OCI-M1 (cell line): Measurements from ENCODE around the gene HOXA11.

ENCODE experiments used
- DNase-seq: peaks from one replicate; lab custom pipeline; 2025; lab: John Stamatoyannopoulos, UW

Gene HOXA11

GRCh38 chr7:27192546-27193334 is 7.7 kb upstream of the HOXA11 start:
- no peak for DNase-seq

GRCh38 chr7:27191833-27192545 is 7.0 kb upstream of the HOXA11 start:
- no peak for DNase-seq

- no peak for DNase-seq
These were observed 6.2 kb upstream of the HOXA11 start for GRCh38 chr7:27191161-27191731.

GRCh38 chr7:27189997-27190748 is 5.1 kb upstream of the HOXA11 start:
- DNase-seq, result no peak

- DNase-seq, result no peak
These were observed 4.4 kb upstream of the HOXA11 start for GRCh38 chr7:27189295-27189996.

GRCh38 chr7:27188386-27189294 is 3.6 kb upstream of the HOXA11 start:
- no peak for DNase-seq

- DNase-seq, result no peak
These were observed 2.7 kb upstream of the HOXA11 start for GRCh38 chr7:27187475-27188385.

- DNase-seq, result no peak
These were observed 1.8 kb upstream of the HOXA11 start for GRCh38 chr7:27186668-27187474.

GRCh38 chr7:27185854-27186667 is 1.0 kb upstream of the HOXA11 start:
- no peak for DNase-seq

GRCh38 chr7:27184337-27185012 is 557 bp downstream of the HOXA11 start:
- peak; percentile 9 for DNase-seq

GRCh38 chr7:27183682-27184336 is 1.2 kb downstream of the HOXA11 start:
- peak; percentile 29 for DNase-seq

- no peak for DNase-seq
These were observed 2.0 kb downstream of the HOXA11 start for GRCh38 chr7:27182861-27183681.

- DNase-seq, result no peak
These were observed 2.7 kb downstream of the HOXA11 start for GRCh38 chr7:27182285-27182841.

- DNase-seq, result no peak
These were observed 3.2 kb downstream of the HOXA11 start for GRCh38 chr7:27181795-27182275.
